SKM-1 treated with dmso at 0.1 percent for 144 hours (cell line): Measurements from ENCODE around the gene TNFRSF4.

Experiments used
- DNase-seq: peaks from one replicate; lab custom pipeline; 2025; ENCODE audit not compliant: unreplicated experiment; lab: John Stamatoyannopoulos, UW

Gene TNFRSF4

GRCh38 chr1:1170215-1171091 lies 43.5 kb downstream of the TNFRSF4 start:
- no peak for DNase-seq

- no peak for DNase-seq
Measured at GRCh38 chr1:1169429-1170214, 44.3 kb downstream of the TNFRSF4 start.

- DNase-seq, result no peak
Measured at GRCh38 chr1:1168451-1169411, 45.2 kb downstream of the TNFRSF4 start.

- no peak for DNase-seq
Measured at GRCh38 chr1:1167841-1168450, 46.0 kb downstream of the TNFRSF4 start.

GRCh38 chr1:1167398-1167821 lies 46.5 kb downstream of the TNFRSF4 start:
- no peak for DNase-seq

- DNase-seq, result no peak
Measured at GRCh38 chr1:1166642-1167397, 47.1 kb downstream of the TNFRSF4 start.

- DNase-seq, result no peak
Measured at GRCh38 chr1:1165900-1166421, 48.0 kb downstream of the TNFRSF4 start.

GRCh38 chr1:1165485-1165884 lies 48.5 kb downstream of the TNFRSF4 start:
- DNase-seq, result no peak

GRCh38 chr1:1164701-1165451 lies 49.1 kb downstream of the TNFRSF4 start:
- no peak for DNase-seq

- DNase-seq, result no peak
Measured at GRCh38 chr1:1164361-1164700, 49.6 kb downstream of the TNFRSF4 start.

GRCh38 chr1:1163538-1164070 lies 50.3 kb downstream of the TNFRSF4 start:
- DNase-seq, result no peak

GRCh38 chr1:1162597-1163537 lies 51.1 kb downstream of the TNFRSF4 start:
- DNase-seq, result no peak

GRCh38 chr1:1161683-1162079 lies 52.3 kb downstream of the TNFRSF4 start:
- DNase-seq, result no peak
